Neural progenitor cell (in vitro differentiated cells): ENCODE measurements around the gene AHRR. TPM values are rescaled to one million over a fixed set of nuclear protein-coding genes. Genes with fewer than 3 reads are reported as not detected.
"Not testable (repeated sequence)": the region's sequence is repeated elsewhere in the genome, so short reads cannot be mapped to it uniquely, and the experiment has no call there.

Source experiments
- DNase-seq: peaks from one replicate; pipeline ENCODE4 v3.0.0-alpha.2; 2016; ENCODE audit warnings: low spot score
- H2AFZ ChIP-seq: fragments of 200-600 bp; sonication (generic); replicated peaks from 2 replicates; pipeline ENCODE4 v1.6.1; 2016; ENCODE audit warnings: antibody characterized with exemption
- H3F3A ChIP-seq: fragments of 200-600 bp; sonication (generic); 2 replicates; pipeline ENCODE4 v1.6.1; 2016; ENCODE audit warnings: antibody characterized with exemption, low read depth
- H3K27ac ChIP-seq: fragments of 200-600 bp; sonication (generic); 2 replicates; pipeline ENCODE4 v1.5.1; 2016; ENCODE audit warnings: mild to moderate bottlenecking
- H3K27me3 ChIP-seq: fragments of 200-600 bp; sonication (generic); 2 replicates; pipeline ENCODE4 v1.6.1; 2016; ENCODE audit warnings: mild to moderate bottlenecking, moderate library complexity
- H3K36me3 ChIP-seq: fragments of 200-600 bp; sonication (generic); 2 replicates; pipeline ENCODE4 v1.5.1; 2016
- H3K4me1 ChIP-seq: fragments of 200-600 bp; sonication (generic); 2 replicates; pipeline ENCODE4 v1.6.1; 2016; ENCODE audit warnings: mixed run types
- H3K4me2 ChIP-seq: fragments of 200-600 bp; sonication (generic); 2 replicates; pipeline ENCODE4 v1.6.1; 2016
- H3K4me3 ChIP-seq: fragments of 200-600 bp; sonication (generic); 2 replicates; pipeline ENCODE4 v1.5.1; 2016
- H3K79me2 ChIP-seq: fragments of 200-600 bp; sonication (generic); 2 replicates; pipeline ENCODE4 v1.6.1; 2016; ENCODE audit warnings: low read depth
- H3K9ac ChIP-seq: fragments of 200-600 bp; sonication (generic); 2 replicates; pipeline ENCODE4 v1.6.1; 2016
- H3K9me3 ChIP-seq: fragments of 200-600 bp; sonication (generic); 2 replicates; pipeline ENCODE4 v1.5.1; 2016; ENCODE audit warnings: low read depth
- H4K20me1 ChIP-seq: fragments of 200-600 bp; sonication (generic); 2 replicates; pipeline ENCODE4 v1.6.1; 2016; ENCODE audit warnings: low read depth
- H3K27ac Mint-ChIP-seq: 3 replicates; pipeline ENCODE4 v1.8.0; 2021; ENCODE audit warnings: mixed read lengths
- H3K27me3 Mint-ChIP-seq: 2 replicates; pipeline ENCODE4 v1.8.0; 2022; ENCODE audit warnings: low read depth, mild to moderate bottlenecking, inconsistent platforms, moderate library complexity, mixed read lengths; ENCODE audit not compliant: insufficient read depth
- H3K36me3 Mint-ChIP-seq: 3 replicates; pipeline ENCODE4 v1.8.0; 2021; ENCODE audit warnings: mixed read lengths
- H3K4me1 Mint-ChIP-seq: 3 replicates; pipeline ENCODE4 v1.8.0; 2021; ENCODE audit warnings: mixed read lengths
- H3K4me3 Mint-ChIP-seq: 3 replicates; pipeline ENCODE4 v1.8.0; 2021; ENCODE audit warnings: mild to moderate bottlenecking, moderate library complexity, mixed read lengths
- H3K9me3 Mint-ChIP-seq: 3 replicates; pipeline ENCODE4 v1.8.0; 2020; ENCODE audit warnings: mixed read lengths
- EZH2 ChIP-seq: fragments of 200-600 bp; sonication (generic); IDR thresholded peaks from 2 replicates; pipeline ENCODE4 v1.6.1; 2017; ENCODE audit warnings: antibody characterized with exemption, mild to moderate bottlenecking, moderate library complexity
- EZH2phosphoT487 ChIP-seq: fragments of 200-600 bp; sonication (generic); IDR thresholded peaks from 2 replicates; pipeline ENCODE4 v1.6.1; 2017; ENCODE audit warnings: antibody characterized with exemption
- total RNA-seq: library from RNA; depleted of rRNA; stranded (reverse); fragments of >200 nt; gene quantifications from 2 replicates; pipeline ENCODE4 v1.2.3, GENCODE V29; 2015; ENCODE audit warnings: low replicate concordance
- TF ChIP-seq, protein P1 (sequence below): fragments of 200-600 bp; sonication (generic); IDR thresholded peaks from 2 replicates; pipeline ENCODE4 v1.5.1; 2017; ENCODE audit warnings: antibody characterized with exemption, mild to moderate bottlenecking

The AHRR gene
- total RNA-seq, 1 donor from 2014 or later = 0.34 TPM

DNA sequence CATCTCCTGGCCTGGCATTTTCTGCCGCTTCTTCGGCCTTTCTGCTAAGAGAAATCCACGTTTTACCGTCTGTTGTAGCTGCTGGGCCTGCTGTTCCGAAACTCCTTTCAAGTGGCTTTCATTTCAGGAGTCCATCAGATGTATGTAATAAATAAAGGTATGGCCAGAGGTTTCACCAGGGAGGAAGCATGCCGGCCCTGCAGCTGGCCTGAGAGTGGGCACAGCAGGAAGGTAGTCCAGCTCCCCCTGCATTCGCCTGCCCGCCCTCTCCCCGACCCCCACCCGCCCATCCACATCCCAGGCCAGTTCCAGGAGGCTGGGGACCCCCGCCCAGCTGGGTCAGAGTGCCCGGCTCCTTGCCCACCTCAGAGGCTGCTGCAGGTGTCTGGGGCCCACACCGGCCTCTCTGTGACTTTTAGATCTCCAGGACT is 75.0 kb downstream of the AHRR start:
- H3K9ac ChIP-seq = no peak overlapping the region
- no peaks in the 10 kb centered on the region for H3F3A ChIP-seq
- Mint-ChIP-seq H3K36me3 (no peaks in the 10 kb centered on the region), H3K4me3 (no peak overlapping the region), H3K27me3 (peaks cover 5% of the 10 kb centered on the region), H3K27ac (peak overlapping the region; percentile 29), H3K9me3 (no peaks in the 10 kb centered on the region), H3K4me1 (peaks cover 35% of the 10 kb centered on the region)
- no peak overlapping the region for H3K4me3 ChIP-seq
- TF ChIP-seq, protein P1, sequence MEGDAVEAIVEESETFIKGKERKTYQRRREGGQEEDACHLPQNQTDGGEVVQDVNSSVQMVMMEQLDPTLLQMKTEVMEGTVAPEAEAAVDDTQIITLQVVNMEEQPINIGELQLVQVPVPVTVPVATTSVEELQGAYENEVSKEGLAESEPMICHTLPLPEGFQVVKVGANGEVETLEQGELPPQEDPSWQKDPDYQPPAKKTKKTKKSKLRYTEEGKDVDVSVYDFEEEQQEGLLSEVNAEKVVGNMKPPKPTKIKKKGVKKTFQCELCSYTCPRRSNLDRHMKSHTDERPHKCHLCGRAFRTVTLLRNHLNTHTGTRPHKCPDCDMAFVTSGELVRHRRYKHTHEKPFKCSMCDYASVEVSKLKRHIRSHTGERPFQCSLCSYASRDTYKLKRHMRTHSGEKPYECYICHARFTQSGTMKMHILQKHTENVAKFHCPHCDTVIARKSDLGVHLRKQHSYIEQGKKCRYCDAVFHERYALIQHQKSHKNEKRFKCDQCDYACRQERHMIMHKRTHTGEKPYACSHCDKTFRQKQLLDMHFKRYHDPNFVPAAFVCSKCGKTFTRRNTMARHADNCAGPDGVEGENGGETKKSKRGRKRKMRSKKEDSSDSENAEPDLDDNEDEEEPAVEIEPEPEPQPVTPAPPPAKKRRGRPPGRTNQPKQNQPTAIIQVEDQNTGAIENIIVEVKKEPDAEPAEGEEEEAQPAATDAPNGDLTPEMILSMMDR = no peak
- TF ChIP-seq EZH2phosphoT487 = no peak
- TF ChIP-seq EZH2 = no peak
- no peaks in the 10 kb centered on the region for H4K20me1 ChIP-seq
- no peak for DNase-seq
- no peaks in the 10 kb centered on the region for H3K79me2 ChIP-seq
- peaks cover 21% of the 10 kb centered on the region for H3K27me3 ChIP-seq
- peaks cover 10% of the 10 kb centered on the region for H3K4me1 ChIP-seq
- no peak overlapping the region for H2AFZ ChIP-seq
- H3K27ac ChIP-seq = no peak overlapping the region
- no peak overlapping the region for H3K4me2 ChIP-seq
- no peaks in the 10 kb centered on the region for H3K9me3 ChIP-seq
- H3K36me3 ChIP-seq = no peaks in the 10 kb centered on the region

DNA sequence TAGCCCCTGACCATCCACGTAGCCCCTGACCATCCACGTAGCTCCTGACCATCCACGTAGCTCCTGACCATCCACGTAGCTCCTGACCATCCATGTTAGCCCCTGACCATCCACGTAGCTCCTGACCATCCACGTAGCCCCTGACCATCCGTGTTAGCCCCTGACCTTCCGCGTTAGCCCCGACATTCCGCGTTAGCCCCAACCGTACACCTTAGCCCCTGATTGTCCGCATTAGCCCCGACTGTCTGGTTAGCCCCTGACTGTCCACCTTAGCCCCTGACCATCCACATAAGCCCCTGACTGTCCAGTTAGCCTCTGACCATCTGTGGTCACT is 76.6 kb downstream of the AHRR start:
- not testable (repeated sequence) for H3F3A ChIP-seq, H3K27me3 Mint-ChIP-seq, H3K79me2 ChIP-seq, H3K4me3 Mint-ChIP-seq, H3K9ac ChIP-seq, H4K20me1 ChIP-seq, H3K36me3 ChIP-seq, H3K27ac Mint-ChIP-seq, H3K4me2 ChIP-seq, H3K9me3 ChIP-seq, H3K9me3 Mint-ChIP-seq, DNase-seq, H3K27ac ChIP-seq, H3K4me3 ChIP-seq, H3K36me3 Mint-ChIP-seq, H2AFZ ChIP-seq
- H3K4me1 Mint-ChIP-seq = peaks cover 27% of the 10 kb centered on the region
- Histone ChIP-seq H3K27me3 (peaks cover 21% of the 10 kb centered on the region), H3K4me1 (peaks cover 10% of the 10 kb centered on the region)

DNA sequence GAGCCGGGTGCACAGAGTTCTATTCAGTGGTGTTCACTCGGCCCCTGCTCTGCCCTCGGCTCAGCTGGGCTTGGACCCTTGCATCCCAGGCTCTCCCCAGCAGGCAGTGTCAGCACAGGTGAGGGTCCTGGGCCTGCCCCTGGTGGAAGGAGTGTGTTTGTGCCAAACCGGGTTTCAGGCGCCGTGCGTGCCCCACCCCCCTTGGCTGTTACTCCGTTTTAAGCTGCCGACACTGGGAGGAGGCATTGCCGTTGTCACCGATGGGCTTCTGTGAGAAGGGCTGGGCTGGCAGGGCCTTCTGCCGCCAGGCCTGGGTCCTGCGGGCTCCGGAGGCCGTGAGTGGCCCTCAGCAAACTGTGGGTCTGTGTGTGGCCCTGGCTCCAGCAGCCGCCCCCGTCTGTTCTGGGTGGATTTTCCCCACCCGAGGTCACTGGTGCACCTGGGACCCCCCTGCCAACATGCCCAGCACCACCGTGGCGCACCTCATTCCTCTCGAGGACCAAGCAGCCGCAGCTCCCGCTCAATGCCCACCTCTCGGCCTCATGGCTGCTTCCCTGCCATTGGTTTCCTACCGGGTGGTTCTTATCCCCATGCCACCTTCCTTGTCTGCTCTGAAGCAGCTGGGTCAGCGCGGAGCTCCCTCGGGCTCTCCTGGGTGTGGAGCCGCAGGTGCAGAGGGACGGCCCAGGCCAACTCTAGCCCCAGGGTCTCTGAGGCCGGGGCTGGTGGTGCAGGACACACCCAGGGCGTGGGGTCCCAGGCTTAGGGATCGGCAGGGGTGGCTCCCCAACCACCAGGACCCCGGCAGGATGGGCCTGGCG is 77.2 kb downstream of the AHRR start:
- Histone ChIP-seq H3F3A (no peaks in the 10 kb centered on the region), H3K27ac (no peak overlapping the region), H3K9ac (no peak overlapping the region), H3K4me2 (no peak overlapping the region), H2AFZ (no peak overlapping the region), H3K4me3 (no peak overlapping the region), H4K20me1 (no peaks in the 10 kb centered on the region), H3K79me2 (no peaks in the 10 kb centered on the region), H3K27me3 (peaks cover 21% of the 10 kb centered on the region), H3K4me1 (peaks cover 10% of the 10 kb centered on the region), H3K36me3 (no peaks in the 10 kb centered on the region), H3K9me3 (no peaks in the 10 kb centered on the region)
- Mint-ChIP-seq H3K27me3 (peaks cover 8% of the 10 kb centered on the region), H3K9me3 (peaks cover 3% of the 10 kb centered on the region), H3K4me1 (peaks cover 22% of the 10 kb centered on the region), H3K4me3 (no peak overlapping the region), H3K27ac (peak overlapping the region; percentile 96), H3K36me3 (no peaks in the 10 kb centered on the region)
- TF ChIP-seq EZH2phosphoT487 (no peak), EZH2 (no peak)
- TF ChIP-seq, protein P1 = no peak
- no peak for DNase-seq
